Thymus (tissue), 14 donors: ENCODE results near the gene CRABP1. TPM values are rescaled to one million over a fixed set of nuclear protein-coding genes. Genes with fewer than 3 reads are reported as not detected.

ENCODE experiments used
- DNase-seq, 9 donors: peaks; one replicate each; pipeline ENCODE4 v3.0.0-alpha.2; 2013; ENCODE audit warnings: low spot score in 9 of 9, low read depth in 6 of 9, missing footprints in 1 of 9
- H3K27ac ChIP-seq, 2 donors: one replicate each; pipeline ENCODE4 v1.5.1; 2013; ENCODE audit warnings: control low read depth in 1 of 2, low read depth in 1 of 2, low read length in 1 of 2, mild to moderate bottlenecking in 1 of 2, moderate library complexity in 1 of 2
- H3K27me3 ChIP-seq, 2 donors: one replicate each; pipeline ENCODE4 v1.5.1; 2013; ENCODE audit warnings: low read length in 1 of 2; ENCODE audit not compliant: control insufficient read depth in 2 of 2, insufficient read depth in 1 of 2
- H3K36me3 ChIP-seq, 2 donors: one replicate each; pipeline ENCODE4 v1.5.1; 2013; ENCODE audit warnings: low read length in 1 of 2, mild to moderate bottlenecking in 1 of 2, moderate library complexity in 1 of 2; ENCODE audit not compliant: control insufficient read depth in 2 of 2, insufficient read depth in 2 of 2
- H3K4me1 ChIP-seq, 2 donors: one replicate each; pipeline ENCODE4 v1.5.1; 2013; ENCODE audit warnings: low read length in 2 of 2; ENCODE audit not compliant: control insufficient read depth in 2 of 2, insufficient read depth in 2 of 2
- H3K4me3 ChIP-seq, 2 donors: one replicate each; pipeline ENCODE4 v1.5.1; 2013; ENCODE audit warnings: low read length in 2 of 2, control low read depth in 1 of 2, mild to moderate bottlenecking in 1 of 2
- H3K9me3 ChIP-seq, 2 donors: one replicate each; pipeline ENCODE4 v1.5.1; 2013; ENCODE audit warnings: low read length in 1 of 2, mild to moderate bottlenecking in 1 of 2; ENCODE audit not compliant: control insufficient read depth in 2 of 2, insufficient read depth in 1 of 2
- WGBS: extraction: QIAGEN DNeasy Blood & Tissue Kit; methylation state at CpG from one replicate; pipeline ENCODE4 v1.1.7; 2013; 5-methylcytosine and 5-hydroxymethylcytosine counted together
- long read RNA-seq, 10 donors: transcript quantifications; one replicate each; lab custom pipeline, GENCODE V29; 2026
- polyA plus RNA-seq: library from polyadenylated mRNA; stranded (reverse); fragments of 200-250 nt; gene quantifications from one replicate; pipeline ENCODE4 v1.2.3, GENCODE V29; 2013
- total RNA-seq: library from RNA; stranded (reverse); fragments of 120-200 nt; gene quantifications from one replicate; pipeline ENCODE4 v1.2.4, GENCODE V29; 2013
- donor health status: healthy.

Gene CRABP1
- 1.8 TPM for total RNA-seq
- polyA plus RNA-seq = 6.5 TPM
- long read RNA-seq, donor 1, partial matches to known transcripts = 0 of 1 reads
- long read RNA-seq, donor 1, other reads (novel, unspliced or antisense) = 0 of 1 reads
- long read RNA-seq, donor 2 = 0 reads
- long read RNA-seq, donor 3, partial matches to known transcripts = 0 of 1 reads
- long read RNA-seq, donor 3, other reads (novel, unspliced or antisense) = 0 of 1 reads
- long read RNA-seq, donor 4 = 0 reads
- long read RNA-seq, donor 5, transcript CRABP1-201 (4 exons, 772 nt) = major isoform, 6 of 8 reads
- long read RNA-seq, donor 5, partial matches to known transcripts = 0 of 8 reads
- long read RNA-seq, donor 5, other reads (novel, unspliced or antisense) = 0 of 8 reads
- long read RNA-seq, donor 6 = 0 reads
- long read RNA-seq, donor 7, partial matches to known transcripts = 0 of 2 reads
- long read RNA-seq, donor 7, other reads (novel, unspliced or antisense) = 0 of 2 reads
- long read RNA-seq, donor 8, partial matches to known transcripts = 0 of 1 reads
- long read RNA-seq, donor 8, other reads (novel, unspliced or antisense) = 0 of 1 reads
- long read RNA-seq, donor 9 = 0 reads
- long read RNA-seq, donor 10 = 0 reads

DNA sequence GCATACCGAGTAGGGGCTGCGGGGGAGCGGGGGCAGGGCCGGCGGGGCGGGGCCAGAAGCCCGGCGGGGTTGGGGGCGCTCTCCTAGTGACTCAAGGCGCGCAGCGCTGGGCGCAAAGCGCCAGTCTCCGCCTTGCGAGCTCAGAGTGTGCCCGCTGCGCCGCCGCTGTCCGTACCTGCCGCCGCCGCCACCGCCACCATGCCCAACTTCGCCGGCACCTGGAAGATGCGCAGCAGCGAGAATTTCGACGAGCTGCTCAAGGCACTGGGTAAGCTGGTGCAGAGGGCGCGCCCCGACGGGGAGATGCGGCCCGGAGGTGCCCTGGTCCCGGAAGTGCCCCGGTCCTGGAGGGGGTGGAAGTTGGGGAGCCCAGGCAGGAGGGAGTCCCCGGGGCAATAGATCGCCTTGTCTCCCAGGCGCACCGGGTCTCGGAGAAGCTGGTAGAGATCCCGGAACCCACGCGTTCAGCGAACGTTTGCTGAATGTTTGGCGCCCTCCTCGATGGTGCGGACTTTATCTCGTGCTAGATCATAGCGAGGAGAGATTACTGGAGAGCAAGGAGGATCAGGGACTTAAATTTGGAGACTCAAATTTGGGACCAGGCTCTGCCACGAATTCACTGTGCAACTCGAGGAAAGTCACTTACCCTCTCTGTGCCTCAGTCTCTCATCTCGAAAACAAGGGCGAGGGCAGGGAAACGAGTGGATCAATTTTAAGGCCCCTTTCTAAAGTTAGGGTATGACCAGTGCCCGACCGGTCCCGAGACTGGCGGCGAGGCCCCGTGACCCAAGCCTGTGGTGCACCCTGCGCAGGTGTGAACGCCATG is at the start of gene CRABP1:
CRABP1 (plus strand) TSS at position 123 of the 826 bp plus-strand sequence; CDS start at position 199, 76 bp downstream.
- 2% methylated on average over 67 of the region's 67 CpGs for WGBS
- peaks cover 0 to 9% of the 10 kb centered on the region in 2 donors for H3K4me1 ChIP-seq
- H3K27ac ChIP-seq = no peak within 1 kb of the TSS
- DNase-seq = peak in 1 of 9 donors; percentile 13
- no peak within 1 kb of the TSS for H3K4me3 ChIP-seq
- H3K36me3 ChIP-seq = no peaks in the 10 kb centered on the region
- H3K27me3 ChIP-seq = peaks cover 44 to 87% of the 10 kb centered on the region in 2 donors
- peaks cover 0 to 3% of the 10 kb centered on the region in 2 donors for H3K9me3 ChIP-seq

DNA sequence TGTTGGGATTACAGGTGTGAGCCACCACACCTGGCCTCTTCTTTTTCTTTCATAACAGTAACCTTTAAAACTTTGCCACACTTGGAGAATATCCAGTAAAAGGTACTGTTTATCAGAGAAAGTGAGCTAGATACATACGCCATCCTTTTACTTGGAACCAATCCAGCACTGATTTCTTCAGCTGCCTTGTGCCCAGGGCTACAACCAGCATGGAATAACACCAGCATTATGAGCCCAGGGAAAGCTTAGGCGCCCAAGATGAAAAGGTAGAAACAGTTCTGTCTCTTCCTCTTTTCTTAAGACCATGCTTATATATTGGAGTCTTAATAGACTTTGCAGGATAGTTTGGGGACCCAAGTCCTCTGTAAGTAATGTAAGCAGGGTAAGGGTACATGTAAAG is 49.1 kb upstream of the CRABP1 start:
- Histone ChIP-seq H3K27me3 (no peaks in the 10 kb centered on the region), H3K27ac (no peak overlapping the region), H3K4me1 (no peaks in the 10 kb centered on the region), H3K36me3 (peaks cover 27 to 43% of the 10 kb centered on the region in 2 donors), H3K4me3 (no peak overlapping the region), H3K9me3 (no peaks in the 10 kb centered on the region)
- no peak for DNase-seq
- WGBS = 99% methylated on average over 2 of the region's 2 CpGs

DNA sequence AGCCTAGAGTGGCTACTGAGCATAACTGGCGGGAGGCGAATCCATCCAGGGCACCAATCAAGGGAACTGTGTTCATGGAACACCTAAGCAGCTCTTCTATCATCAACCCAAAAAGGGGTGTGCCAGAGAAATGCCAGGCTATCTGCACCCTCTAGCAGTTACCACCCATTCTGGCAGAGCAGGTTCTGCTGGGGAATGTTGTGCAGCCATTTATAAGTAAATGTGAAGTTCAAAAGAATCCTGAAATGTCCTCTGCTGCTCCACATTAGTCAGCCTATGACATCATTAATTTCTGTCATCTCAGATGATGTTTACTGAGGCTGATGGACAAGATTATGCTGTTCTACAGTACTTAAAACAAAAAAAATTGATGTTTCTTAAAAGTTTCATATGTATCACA is 48.5 kb upstream of the CRABP1 start:
- DNase-seq = no peak
- H3K36me3 ChIP-seq = peaks cover 27 to 38% of the 10 kb centered on the region in 2 donors

DNA sequence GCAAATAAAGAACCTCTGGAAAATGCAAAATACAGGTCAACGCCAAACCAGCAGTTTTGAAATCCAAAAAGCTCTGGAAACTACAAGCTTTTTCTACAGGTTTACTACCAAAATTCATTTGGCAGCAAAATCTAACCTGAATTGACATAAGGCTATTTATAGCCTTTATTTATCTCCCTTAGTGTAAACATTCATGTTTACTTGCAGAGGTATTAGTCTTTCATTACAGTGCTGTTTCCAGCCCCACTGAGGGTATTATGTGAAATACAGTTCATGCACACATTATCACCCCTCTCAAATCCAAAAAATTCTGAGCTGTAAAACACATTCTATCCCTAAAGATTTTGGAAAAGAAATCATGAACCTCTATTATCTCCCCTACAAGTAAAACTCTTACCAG is 47.9 kb upstream of the CRABP1 start:
- H3K9me3 ChIP-seq = no peaks in the 10 kb centered on the region
- H3K4me1 ChIP-seq = no peaks in the 10 kb centered on the region
- H3K36me3 ChIP-seq = peaks cover 25 to 35% of the 10 kb centered on the region in 2 donors
- no peak for DNase-seq
- no peak overlapping the region for H3K27ac ChIP-seq
- H3K27me3 ChIP-seq = no peaks in the 10 kb centered on the region
- WGBS = 100% methylated on average over 1 of the region's 1 CpG
- no peak overlapping the region for H3K4me3 ChIP-seq

More for the DNA sequence above, 48.5 kb upstream of the CRABP1 start:
- Histone ChIP-seq H3K27ac (no peak overlapping the region), H3K4me3 (no peak overlapping the region), H3K9me3 (no peaks in the 10 kb centered on the region), H3K4me1 (no peaks in the 10 kb centered on the region), H3K27me3 (no peaks in the 10 kb centered on the region)
- WGBS = 99% methylated on average over 2 of the region's 2 CpGs

DNA sequence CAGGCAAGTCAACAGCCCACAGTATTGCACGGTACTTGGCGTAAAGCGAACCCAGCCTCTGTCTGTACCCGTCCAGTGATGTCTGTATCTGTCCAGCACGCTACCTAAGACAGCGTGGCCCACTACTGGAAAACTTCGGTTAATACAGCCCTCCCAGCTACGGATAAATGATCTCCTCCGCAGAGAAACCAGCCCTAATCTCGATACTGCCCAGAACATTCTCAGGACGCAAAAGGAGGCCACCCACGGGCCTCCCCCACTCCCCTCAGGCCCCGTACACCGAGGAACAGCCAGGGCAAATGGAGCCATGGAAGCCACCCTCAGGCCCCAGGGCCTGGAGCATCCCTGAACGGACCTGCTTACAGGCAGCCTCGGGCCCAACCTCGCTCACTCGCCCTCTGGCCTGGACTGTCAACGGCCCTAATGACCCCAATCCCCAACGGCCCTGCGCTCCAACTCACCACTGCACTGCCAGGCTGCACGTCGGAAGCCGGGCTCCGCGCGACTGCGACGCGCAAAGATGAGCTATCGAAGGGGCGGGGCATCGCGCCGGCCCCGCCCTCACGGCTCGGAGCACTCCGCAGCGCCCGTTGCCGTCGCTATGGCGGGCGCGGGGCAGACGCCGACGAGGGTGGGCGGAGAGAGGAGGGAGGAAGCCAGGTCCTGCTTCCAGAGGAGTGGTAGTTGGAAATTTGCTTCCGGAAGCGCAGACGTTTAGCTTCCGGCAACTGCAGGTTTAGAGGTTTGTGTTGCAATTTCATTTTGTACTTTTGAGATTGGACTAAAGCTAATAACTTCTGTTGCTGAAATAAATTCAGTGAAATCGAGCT is 40.8 kb upstream of the CRABP1 start, which contains the start of gene SKIC8:
SKIC8 (minus strand) TSS at position 509 of the 830 bp plus-strand sequence. CDS start 3,923 bp downstream, outside the sequence.
- Histone ChIP-seq H3K9me3 (no peaks in the 10 kb centered on the region), H3K27ac (peak within 1 kb of the TSS; percentile 16 to 64), H3K36me3 (peaks cover under 1 to 5% of the 10 kb centered on the region in 2 donors), H3K4me1 (peaks cover 5 to 8% of the 10 kb centered on the region in 2 donors), H3K27me3 (peaks cover 0 to 15% of the 10 kb centered on the region in 2 donors), H3K4me3 (peak within 1 kb of the TSS; percentile 77 to 95)
- under 1% methylated on average over 55 of the region's 55 CpGs for WGBS
- peak; percentile 74 to 97 (median 92) for DNase-seq

DNA sequence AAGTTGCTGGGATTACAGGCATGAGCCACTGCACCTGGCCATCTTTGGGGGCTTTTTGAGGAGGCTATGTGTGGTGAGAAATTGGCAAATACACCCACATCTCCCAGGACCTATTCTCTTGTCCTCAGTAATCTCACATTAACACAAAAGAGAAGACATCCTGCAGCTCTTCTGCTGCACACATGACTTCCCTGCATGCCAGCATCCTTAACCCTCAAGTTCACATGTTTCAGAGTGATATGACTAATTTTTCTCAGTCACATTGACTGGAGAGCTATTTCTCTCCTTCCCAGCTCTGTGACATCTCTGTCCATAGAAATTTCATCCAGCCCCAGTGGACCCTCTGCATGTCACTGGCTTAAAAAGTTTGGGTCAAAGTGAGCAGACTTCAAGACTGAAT is 38.8 kb upstream of the CRABP1 start:
- Histone ChIP-seq H3K4me3 (no peak overlapping the region), H3K4me1 (peaks cover 5 to 8% of the 10 kb centered on the region in 2 donors), H3K36me3 (no peaks in the 10 kb centered on the region), H3K27me3 (peaks cover 0 to 19% of the 10 kb centered on the region in 2 donors), H3K27ac (no peak overlapping the region), H3K9me3 (no peaks in the 10 kb centered on the region)
- DNase-seq = no peak

DNA sequence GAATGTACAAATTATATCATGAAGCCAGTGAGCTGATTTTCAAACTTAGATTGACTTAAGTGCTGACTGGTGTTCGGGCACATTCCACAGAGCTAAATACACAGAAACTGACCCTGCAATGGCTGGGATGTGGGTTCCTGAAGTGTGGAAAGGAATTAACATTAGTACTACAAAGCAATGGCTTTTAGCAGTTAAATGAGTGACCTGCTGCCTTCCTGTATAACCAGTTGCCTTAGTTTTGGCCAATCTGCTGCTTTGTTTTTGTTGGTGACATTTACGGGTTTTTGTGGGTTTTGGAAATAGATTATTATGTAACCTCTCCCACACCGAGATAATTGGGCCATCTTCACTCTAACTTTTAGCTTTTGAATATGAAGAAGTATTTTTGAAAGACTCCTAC is 38.3 kb upstream of the CRABP1 start:
- 52% methylated on average over 3 of the region's 3 CpGs for WGBS

DNA sequence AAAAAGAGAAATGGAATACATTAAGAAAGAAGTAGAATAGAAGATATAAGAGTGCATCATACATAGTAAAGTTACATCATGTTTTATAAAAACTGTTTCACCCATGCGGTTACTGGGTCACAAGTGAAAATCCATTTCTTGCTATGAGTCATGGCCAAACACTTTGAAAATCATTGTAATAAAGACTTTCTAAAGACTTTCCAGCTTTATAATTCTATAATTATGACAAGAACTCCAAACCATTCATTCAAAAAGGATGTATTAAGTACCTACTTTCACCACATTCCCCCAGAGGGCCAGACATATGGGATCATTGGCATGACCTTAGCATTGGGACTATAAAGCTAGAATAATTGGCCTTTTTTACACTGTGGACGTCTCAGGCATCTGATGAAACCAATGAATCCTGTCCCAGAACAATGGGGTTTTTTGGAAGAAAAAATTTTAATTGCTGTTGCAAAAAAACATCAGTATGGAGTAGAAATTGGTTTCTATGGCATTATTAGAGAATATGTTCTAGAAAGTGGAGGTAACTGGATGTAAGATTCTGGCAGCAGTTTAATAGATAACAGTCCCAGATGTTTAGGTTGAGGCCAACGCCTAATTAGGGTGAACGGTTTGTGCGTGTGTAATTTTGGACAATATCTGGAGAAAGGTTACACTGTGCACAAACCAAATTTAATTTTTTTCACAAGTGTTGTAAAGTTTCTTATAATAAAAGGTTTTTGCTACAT is 37.4 kb upstream of the CRABP1 start:
- H3K27me3 ChIP-seq = peaks cover 0 to 22% of the 10 kb centered on the region in 2 donors
- H3K4me3 ChIP-seq = no peak overlapping the region
- no peaks in the 10 kb centered on the region for H3K36me3 ChIP-seq
- no peaks in the 10 kb centered on the region for H3K9me3 ChIP-seq
- no peak for DNase-seq
- H3K27ac ChIP-seq = no peak overlapping the region
- peaks cover 5 to 8% of the 10 kb centered on the region in 2 donors for H3K4me1 ChIP-seq
- WGBS = 90% methylated on average over 5 of the region's 5 CpGs

More for the DNA sequence above, 38.3 kb upstream of the CRABP1 start:
- Histone ChIP-seq H3K36me3 (no peaks in the 10 kb centered on the region), H3K27ac (no peak overlapping the region), H3K9me3 (no peaks in the 10 kb centered on the region), H3K4me1 (peaks cover 5 to 8% of the 10 kb centered on the region in 2 donors), H3K27me3 (peaks cover 0 to 21% of the 10 kb centered on the region in 2 donors), H3K4me3 (no peak overlapping the region)
- DNase-seq = no peak
